ENCODE results near the gene BEND6.

- TF ChIP-seq CTCF (IDR thresholded peaks at IDR 0.05), result no peak
- no peak for TF ChIP-seq POLR2A (IDR thresholded peaks at IDR 0.05)
Observed at GRCh38 chr6:56999049-56999448, 44.1 kb downstream of the BEND6 start.

All from testis (tissue), 2 donors.